HEK293 (cell line): ENCODE results near the gene KRT16.

Experiments used
- CTCF ChIP-seq: fragments of 450-650 bp; formaldehyde crosslinking; IDR thresholded peaks from 2 replicates; pipeline ENCODE4 v1.5.1; 2016; ENCODE audit warnings: missing biosample characterization, missing genetic modification characterization
- REST ChIP-seq: fragments of 450-650 bp; formaldehyde crosslinking; IDR thresholded peaks from 2 replicates; pipeline ENCODE4 v1.5.1; 2016; ENCODE audit warnings: missing biosample characterization, missing genetic modification characterization

GRCh38 chr17:41561554-41561953, 51.0 kb downstream of the KRT16 start:
- TF ChIP-seq CTCF (tag by site-specific recombination) = no peak
- no peak for TF ChIP-seq REST
